Measurements from ENCODE around the gene NDUFAB1. TPM values are rescaled to one million over a fixed set of nuclear protein-coding genes. Genes with fewer than 3 reads are reported as not detected.

The NDUFAB1 gene
- total RNA-seq, 1 donor = 98.4 TPM

- no peak overlapping the region for H3K4me3 ChIP-seq (ENCODE audit: low read depth, low read length)
- no peak for TF ChIP-seq CTCF (IDR thresholded peaks at IDR 0.05; ENCODE audit: insufficient read depth, low read depth, low read length)
- no peak for DNase-seq (ENCODE audit: low read depth)
Observed at GRCh38 chr16:23607726-23608125, 11.6 kb upstream of the NDUFAB1 start.

- peak; percentile 19 for DNase-seq (ENCODE audit: low read depth)
- no peak overlapping the region for H3K4me3 ChIP-seq (ENCODE audit: low read depth, low read length)
- peak; percentile 26 for TF ChIP-seq CTCF (IDR thresholded peaks at IDR 0.05; ENCODE audit: insufficient read depth, low read depth, low read length)
Observed at GRCh38 chr16:23597003-23597756, 1.1 kb upstream of the NDUFAB1 start.

DNA sequence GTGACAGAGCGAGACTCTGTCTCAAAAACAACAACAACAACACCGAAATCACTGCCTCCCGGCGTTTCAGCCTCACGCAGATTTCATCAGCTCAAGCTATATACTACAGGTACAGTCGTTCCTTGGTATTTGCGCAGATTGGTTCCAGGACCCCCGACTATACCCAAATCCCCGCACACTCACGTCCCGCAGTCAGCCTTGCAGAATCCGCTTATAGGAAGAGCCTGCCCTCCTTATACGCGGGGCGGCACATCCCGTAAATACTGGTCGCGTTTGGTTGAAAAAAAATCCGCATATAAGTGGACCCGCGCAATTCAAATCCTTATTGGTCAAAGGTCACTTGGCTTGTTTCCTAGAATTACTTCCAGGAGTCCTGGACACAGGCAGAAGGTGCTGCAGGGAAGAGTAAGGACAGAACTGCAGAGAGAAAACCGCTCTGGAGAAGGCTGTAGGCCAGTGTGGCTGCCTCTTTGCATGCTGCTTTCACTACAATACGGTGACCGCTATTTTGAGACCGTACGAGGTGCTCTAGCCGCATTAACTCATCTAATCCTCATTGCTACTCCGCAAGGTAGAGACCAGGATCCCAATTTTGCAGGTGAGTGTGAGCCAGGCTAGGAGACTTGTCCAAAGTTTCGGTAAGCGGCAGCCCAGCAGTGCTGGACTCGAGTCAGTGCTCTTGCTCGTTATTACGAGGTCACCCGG is 718 bp downstream of the NDUFAB1 start:
- no peak for TF ChIP-seq CTCF (IDR thresholded peaks at IDR 0.05; ENCODE audit: insufficient read depth, low read depth, low read length)
- peak; percentile 10 for DNase-seq (ENCODE audit: low read depth)
- peak overlapping the region; percentile 78 for H3K4me3 ChIP-seq (ENCODE audit: low read depth, low read length)

- TF ChIP-seq CTCF (IDR thresholded peaks at IDR 0.05; ENCODE audit: insufficient read depth, low read depth, low read length) = no peak
Observed at GRCh38 chr16:23594186-23594585, 1.9 kb downstream of the NDUFAB1 start.

DNA sequence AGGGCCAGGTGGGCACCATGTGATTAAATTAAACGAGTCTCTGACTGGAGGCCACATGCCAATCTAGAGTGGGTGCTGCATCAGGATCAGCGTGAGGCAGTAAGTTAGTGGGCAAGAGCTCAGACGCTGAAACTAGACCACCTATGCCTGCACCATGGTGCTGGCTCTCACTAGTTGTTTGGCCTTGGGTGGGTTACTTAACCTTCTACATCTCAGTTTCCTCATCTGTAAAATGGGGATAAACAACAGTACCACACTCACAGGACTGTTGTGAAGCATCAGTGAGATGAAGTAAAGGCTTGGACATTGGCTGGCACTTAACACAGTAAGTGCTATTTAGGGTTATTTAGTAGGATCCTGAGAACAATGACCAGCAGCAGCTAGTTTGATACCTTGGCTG is 5.9 kb downstream of the NDUFAB1 start:
- no peak for TF ChIP-seq CTCF (IDR thresholded peaks at IDR 0.05; ENCODE audit: insufficient read depth, low read depth, low read length)
- H3K4me3 ChIP-seq (ENCODE audit: low read depth, low read length) = no peak overlapping the region
- DNase-seq (ENCODE audit: low read depth) = no peak

More at GRCh38 chr16:23594186-23594585, 1.9 kb downstream of the NDUFAB1 start:
- H3K4me3 ChIP-seq (ENCODE audit: low read depth, low read length) = no peak overlapping the region
- no peak for DNase-seq (ENCODE audit: low read depth)

DNA sequence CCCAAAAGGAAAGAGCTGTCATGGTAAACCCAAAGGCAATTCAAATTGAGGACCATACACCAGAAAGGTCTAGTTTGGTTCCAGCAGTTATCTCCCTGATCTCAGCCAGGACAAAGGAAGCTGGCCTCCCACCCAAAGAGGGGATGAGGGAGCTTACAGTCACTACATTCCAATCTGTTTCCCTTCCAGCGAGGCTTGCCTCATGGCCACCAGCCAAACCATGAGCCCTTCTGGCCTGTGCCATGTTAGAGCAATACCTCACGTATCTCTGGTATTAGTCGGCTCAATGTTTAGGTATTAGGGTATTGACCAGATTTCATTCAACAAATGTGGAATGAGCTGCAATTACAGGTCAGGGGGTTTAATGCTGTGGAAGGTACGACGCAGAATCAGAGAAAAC is 8.4 kb downstream of the NDUFAB1 start:
- no peak for TF ChIP-seq CTCF (IDR thresholded peaks at IDR 0.05; ENCODE audit: insufficient read depth, low read depth, low read length)
- DNase-seq (ENCODE audit: low read depth) = peak; percentile 72
- H3K4me3 ChIP-seq (ENCODE audit: low read depth, low read length) = no peak overlapping the region

Measured in fibroblast of villous mesenchyme (primary cell).